Liver (tissue), 9 donors: Measurements from ENCODE around the gene ARHGAP1. TPM values are rescaled to one million over a fixed set of nuclear protein-coding genes. Genes with fewer than 3 reads are reported as not detected.

ENCODE experiments used
- DNase-seq: peaks from one replicate; pipeline ENCODE4 v3.0.0-alpha.2; 2017; ENCODE audit warnings: low spot score
- H3K27ac ChIP-seq, 2 donors: one replicate each; pipeline ENCODE4 v1.7.0; 2013; ENCODE audit warnings: inconsistent platforms in 2 of 2, low read length in 2 of 2, control low read depth in 1 of 2, low read depth in 1 of 2, mild to moderate bottlenecking in 1 of 2
- H3K27me3 ChIP-seq, 4 donors: one replicate each; pipeline versions ENCODE4 v1.6.1 to v1.7.0; 2013; ENCODE audit warnings: low read length in 3 of 4, inconsistent platforms in 1 of 4, mild to moderate bottlenecking in 1 of 4, moderate library complexity in 1 of 4; ENCODE audit not compliant: control insufficient read depth in 4 of 4, insufficient read depth in 4 of 4
- H3K36me3 ChIP-seq, 4 donors: one replicate each; pipeline versions ENCODE4 v1.6.1 to v1.7.0; 2013; ENCODE audit warnings: low read length in 3 of 4, mild to moderate bottlenecking in 3 of 4, low read depth in 1 of 4, moderate library complexity in 1 of 4; ENCODE audit not compliant: control insufficient read depth in 4 of 4, insufficient read depth in 3 of 4
- H3K4me1 ChIP-seq, 4 donors: one replicate each; pipeline versions ENCODE4 v1.6.1 to v1.7.0; 2013; ENCODE audit warnings: low read length in 3 of 4, mild to moderate bottlenecking in 3 of 4, moderate library complexity in 1 of 4; ENCODE audit not compliant: control insufficient read depth in 4 of 4, insufficient read depth in 4 of 4
- H3K4me3 ChIP-seq, 3 donors: one replicate each; pipeline versions ENCODE4 v1.6.1 to v1.7.0; 2013; ENCODE audit warnings: low read length in 3 of 3, control low read depth in 1 of 3, low read depth in 1 of 3, mild to moderate bottlenecking in 1 of 3
- H3K9ac ChIP-seq, 2 donors: one replicate each; pipeline ENCODE4 v1.7.0; 2013; ENCODE audit warnings: low read length in 2 of 2, mild to moderate bottlenecking in 2 of 2, moderate library complexity in 2 of 2, control low read depth in 1 of 2, low read depth in 1 of 2
- H3K9me3 ChIP-seq, 4 donors: one replicate each; pipeline versions ENCODE4 v1.6.1 to v1.7.0; 2013; ENCODE audit warnings: low read length in 3 of 4; ENCODE audit not compliant: control insufficient read depth in 4 of 4
- EGR1 ChIP-seq, 2 donors: IDR thresholded peaks; 2 replicates each; pipeline ENCODE4 v1.6.1; 2016 to 2018; ENCODE audit warnings: antibody characterized with exemption in 2 of 2, low read depth in 2 of 2
- FOXA1 ChIP-seq: IDR thresholded peaks from 2 replicates; pipeline ENCODE4 v1.6.1; 2016; ENCODE audit warnings: antibody characterized with exemption
- FOXA2 ChIP-seq: IDR thresholded peaks from 2 replicates; pipeline ENCODE4 v1.6.1; 2016; ENCODE audit warnings: antibody characterized with exemption
- GABPA ChIP-seq, 2 donors: IDR thresholded peaks in 1 of 2; conservative IDR thresholded peaks in 1 of 2; 2 replicates each; pipeline ENCODE4 v1.6.1; 2016; ENCODE audit warnings: antibody characterized with exemption in 2 of 2, mild to moderate bottlenecking in 1 of 2, moderate library complexity in 1 of 2
- HNF4A ChIP-seq, 2 donors: conservative IDR thresholded peaks; 2 replicates each; pipeline ENCODE4 v1.6.1; 2016; ENCODE audit warnings: antibody characterized with exemption in 2 of 2, mild to moderate bottlenecking in 2 of 2
- HNF4G ChIP-seq: IDR thresholded peaks from 2 replicates; pipeline ENCODE4 v1.6.1; 2016; ENCODE audit warnings: antibody characterized with exemption
- JUND ChIP-seq, 2 donors: IDR thresholded peaks; 2 replicates each; pipeline ENCODE4 v1.6.1; 2016; ENCODE audit warnings: antibody characterized with exemption in 2 of 2
- NR2F2 ChIP-seq: IDR thresholded peaks from 2 replicates; pipeline ENCODE4 v1.6.1; 2016; ENCODE audit warnings: antibody characterized with exemption
- RAD21 ChIP-seq, 2 donors: IDR thresholded peaks; 2 replicates each; pipeline ENCODE4 v1.6.1; 2016; ENCODE audit warnings: antibody characterized with exemption in 2 of 2, mild to moderate bottlenecking in 2 of 2
- RXRA ChIP-seq, 2 donors: IDR thresholded peaks; 2 replicates each; pipeline ENCODE4 v1.6.1; 2017 to 2018; ENCODE audit warnings: antibody characterized with exemption in 2 of 2, mild to moderate bottlenecking in 1 of 2
- SP1 ChIP-seq: IDR thresholded peaks from 2 replicates; pipeline ENCODE4 v1.6.1; 2018; ENCODE audit warnings: antibody characterized with exemption, mild to moderate bottlenecking
- TAF1 ChIP-seq: conservative IDR thresholded peaks from 2 replicates; pipeline ENCODE4 v1.6.1; 2016; ENCODE audit warnings: antibody characterized with exemption, mild to moderate bottlenecking
- YY1 ChIP-seq: IDR thresholded peaks from 2 replicates; pipeline ENCODE4 v1.6.1; 2016; ENCODE audit warnings: antibody characterized with exemption, mild to moderate bottlenecking
- ZBTB33 ChIP-seq: IDR thresholded peaks from 2 replicates; pipeline ENCODE4 v1.6.1; 2016; ENCODE audit warnings: antibody characterized with exemption
- WGBS: extraction: QIAGEN DNeasy Blood & Tissue Kit; methylation state at CpG from one replicate; pipeline ENCODE4 v1.1.7; 2013; 5-methylcytosine and 5-hydroxymethylcytosine counted together
- polyA plus RNA-seq, 2 donors: library from polyadenylated mRNA; stranded (reverse) in 1 of 2; unstranded in 1 of 2; fragments of 200-250 nt in 1 of 2; fragments of >200 nt in 1 of 2; fragmentation: Nextera tagmentation in 1 of 2; extraction: Ambion mirVana in 1 of 2; gene quantifications; one replicate each; pipeline versions ENCODE4 v1.2.1 to v1.2.3, GENCODE V29; 2013 to 2015
- total RNA-seq, 2 donors: library from RNA; depleted of rRNA; stranded (reverse); fragments of >200 nt; gene quantifications; one replicate each; pipeline ENCODE4 v1.2.3, GENCODE V29; 2014
- TF ChIP-seq, protein P1 (sequence below): IDR thresholded peaks from 2 replicates; pipeline ENCODE4 v1.6.1; 2016; ENCODE audit warnings: antibody characterized with exemption
- TF ChIP-seq, protein P2 (sequence below): fragments of 150-350 bp; IDR thresholded peaks from 2 replicates; pipeline ENCODE4 v1.5.1; 2017; ENCODE audit warnings: improper control_type of control experiment, low read depth, low read length; ENCODE audit not compliant: missing input control
- TF ChIP-seq, protein P3 (sequence below): IDR thresholded peaks from 2 replicates; pipeline ENCODE4 v1.6.1; 2016; ENCODE audit warnings: antibody characterized with exemption, mild to moderate bottlenecking
- donor health status: healthy.
- donor health status: healthy.
- donor health status: healthy.
- donor health status: healthy.
- donor health status: healthy.

The ARHGAP1 gene
- total and polyA plus RNA-seq, 4 donors: 10.9 to 21.9 (median 20.1) TPM

DNA sequence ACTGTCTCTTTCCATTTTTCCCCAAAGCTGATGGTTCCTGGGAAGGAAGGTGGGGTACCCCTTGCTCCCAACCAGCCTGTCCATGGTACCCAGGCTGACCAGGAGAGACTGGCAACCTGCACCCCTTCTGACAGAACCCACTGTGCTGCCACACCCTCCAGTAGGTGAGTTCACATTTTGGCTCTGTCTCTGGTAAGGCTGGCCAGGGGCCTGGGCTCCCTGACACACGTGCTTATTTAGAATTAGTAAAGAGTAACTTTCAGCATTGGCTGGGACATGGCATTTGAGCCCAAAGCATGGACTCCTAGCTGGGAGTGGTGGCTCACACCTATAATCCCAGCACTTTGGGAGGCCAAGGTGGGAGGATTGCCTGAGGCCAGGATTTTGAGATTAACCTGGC is 35.1 kb downstream of the ARHGAP1 start:
- no peak for DNase-seq
- peaks cover 0 to 2% (median 0%) of the 10 kb centered on the region in 4 donors for H3K4me1 ChIP-seq
- 88% methylated on average over 1 of the region's 1 CpG for WGBS
- TF ChIP-seq EGR1 (IDR thresholded peaks at IDR 0.05; ENCODE audit: low read depth in 2 of 2) (no peak), NR2F2 (no peak), JUND (IDR thresholded peaks at IDR 0.05) (no peak), SP1 (no peak), GABPA (IDR thresholded peaks at IDR 0.05 in 1 of 2, conservative IDR thresholded peaks at IDR 0.05 in 1 of 2) (no peak), RAD21 (IDR thresholded peaks at IDR 0.05) (no peak), HNF4G (no peak), YY1 (no peak), TAF1 (no peak), RXRA (IDR thresholded peaks at IDR 0.05) (no peak), HNF4A (conservative IDR thresholded peaks at IDR 0.05) (no peak)
- TF ChIP-seq, protein P1, sequence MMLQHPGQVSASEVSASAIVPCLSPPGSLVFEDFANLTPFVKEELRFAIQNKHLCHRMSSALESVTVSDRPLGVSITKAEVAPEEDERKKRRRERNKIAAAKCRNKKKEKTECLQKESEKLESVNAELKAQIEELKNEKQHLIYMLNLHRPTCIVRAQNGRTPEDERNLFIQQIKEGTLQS: no peak
- no peaks in the 10 kb centered on the region for H3K27me3 ChIP-seq
- no peaks in the 10 kb centered on the region for H3K9me3 ChIP-seq
- peaks cover 15 to 74% (median 62%) of the 10 kb centered on the region in 4 donors for H3K36me3 ChIP-seq
- H3K9ac ChIP-seq: no peak overlapping the region
- H3K27ac ChIP-seq: peak overlapping the region in 1 of 2 donors; percentile 11
- H3K4me3 ChIP-seq: no peak overlapping the region

DNA sequence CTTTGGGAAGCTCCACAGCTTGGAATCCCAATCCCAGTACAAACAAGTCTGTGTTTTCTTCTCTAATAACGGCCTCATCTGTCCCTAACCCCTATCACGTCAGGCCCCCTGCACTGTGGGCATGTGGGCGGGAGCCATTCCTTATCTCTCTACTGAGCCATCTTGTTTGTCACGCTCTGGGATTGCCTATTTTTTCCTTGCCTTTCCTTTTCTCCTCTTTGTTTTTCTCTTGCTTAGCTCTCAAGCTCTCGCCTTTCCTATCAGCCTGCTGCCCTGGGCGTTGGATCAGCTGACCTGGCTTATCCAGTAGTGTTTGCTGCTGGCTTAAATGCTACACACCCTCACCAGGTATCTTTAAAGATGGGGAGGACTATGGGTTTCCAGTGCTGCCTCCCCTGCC is 35.8 kb downstream of the ARHGAP1 start:
- Histone ChIP-seq H3K4me1 (peaks cover 0 to 2% (median 2%) of the 10 kb centered on the region in 4 donors), H3K27ac (no peak overlapping the region), H3K27me3 (no peaks in the 10 kb centered on the region), H3K9ac (no peak overlapping the region), H3K36me3 (peaks cover 15 to 76% (median 62%) of the 10 kb centered on the region in 4 donors), H3K9me3 (no peaks in the 10 kb centered on the region), H3K4me3 (no peak overlapping the region)
- no peak for TF ChIP-seq RXRA (IDR thresholded peaks at IDR 0.05)
- TF ChIP-seq HNF4A (conservative IDR thresholded peaks at IDR 0.05): no peak
- no peak for TF ChIP-seq SP1
- TF ChIP-seq, protein P2, sequence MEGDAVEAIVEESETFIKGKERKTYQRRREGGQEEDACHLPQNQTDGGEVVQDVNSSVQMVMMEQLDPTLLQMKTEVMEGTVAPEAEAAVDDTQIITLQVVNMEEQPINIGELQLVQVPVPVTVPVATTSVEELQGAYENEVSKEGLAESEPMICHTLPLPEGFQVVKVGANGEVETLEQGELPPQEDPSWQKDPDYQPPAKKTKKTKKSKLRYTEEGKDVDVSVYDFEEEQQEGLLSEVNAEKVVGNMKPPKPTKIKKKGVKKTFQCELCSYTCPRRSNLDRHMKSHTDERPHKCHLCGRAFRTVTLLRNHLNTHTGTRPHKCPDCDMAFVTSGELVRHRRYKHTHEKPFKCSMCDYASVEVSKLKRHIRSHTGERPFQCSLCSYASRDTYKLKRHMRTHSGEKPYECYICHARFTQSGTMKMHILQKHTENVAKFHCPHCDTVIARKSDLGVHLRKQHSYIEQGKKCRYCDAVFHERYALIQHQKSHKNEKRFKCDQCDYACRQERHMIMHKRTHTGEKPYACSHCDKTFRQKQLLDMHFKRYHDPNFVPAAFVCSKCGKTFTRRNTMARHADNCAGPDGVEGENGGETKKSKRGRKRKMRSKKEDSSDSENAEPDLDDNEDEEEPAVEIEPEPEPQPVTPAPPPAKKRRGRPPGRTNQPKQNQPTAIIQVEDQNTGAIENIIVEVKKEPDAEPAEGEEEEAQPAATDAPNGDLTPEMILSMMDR: no peak
- TF ChIP-seq ZBTB33: no peak
- TF ChIP-seq FOXA2: no peak
- TF ChIP-seq, protein P3, sequence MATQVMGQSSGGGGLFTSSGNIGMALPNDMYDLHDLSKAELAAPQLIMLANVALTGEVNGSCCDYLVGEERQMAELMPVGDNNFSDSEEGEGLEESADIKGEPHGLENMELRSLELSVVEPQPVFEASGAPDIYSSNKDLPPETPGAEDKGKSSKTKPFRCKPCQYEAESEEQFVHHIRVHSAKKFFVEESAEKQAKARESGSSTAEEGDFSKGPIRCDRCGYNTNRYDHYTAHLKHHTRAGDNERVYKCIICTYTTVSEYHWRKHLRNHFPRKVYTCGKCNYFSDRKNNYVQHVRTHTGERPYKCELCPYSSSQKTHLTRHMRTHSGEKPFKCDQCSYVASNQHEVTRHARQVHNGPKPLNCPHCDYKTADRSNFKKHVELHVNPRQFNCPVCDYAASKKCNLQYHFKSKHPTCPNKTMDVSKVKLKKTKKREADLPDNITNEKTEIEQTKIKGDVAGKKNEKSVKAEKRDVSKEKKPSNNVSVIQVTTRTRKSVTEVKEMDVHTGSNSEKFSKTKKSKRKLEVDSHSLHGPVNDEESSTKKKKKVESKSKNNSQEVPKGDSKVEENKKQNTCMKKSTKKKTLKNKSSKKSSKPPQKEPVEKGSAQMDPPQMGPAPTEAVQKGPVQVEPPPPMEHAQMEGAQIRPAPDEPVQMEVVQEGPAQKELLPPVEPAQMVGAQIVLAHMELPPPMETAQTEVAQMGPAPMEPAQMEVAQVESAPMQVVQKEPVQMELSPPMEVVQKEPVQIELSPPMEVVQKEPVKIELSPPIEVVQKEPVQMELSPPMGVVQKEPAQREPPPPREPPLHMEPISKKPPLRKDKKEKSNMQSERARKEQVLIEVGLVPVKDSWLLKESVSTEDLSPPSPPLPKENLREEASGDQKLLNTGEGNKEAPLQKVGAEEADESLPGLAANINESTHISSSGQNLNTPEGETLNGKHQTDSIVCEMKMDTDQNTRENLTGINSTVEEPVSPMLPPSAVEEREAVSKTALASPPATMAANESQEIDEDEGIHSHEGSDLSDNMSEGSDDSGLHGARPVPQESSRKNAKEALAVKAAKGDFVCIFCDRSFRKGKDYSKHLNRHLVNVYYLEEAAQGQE: no peak
- TF ChIP-seq FOXA1: no peak
- no peak for TF ChIP-seq EGR1 (IDR thresholded peaks at IDR 0.05; ENCODE audit: low read depth in 2 of 2)
- DNase-seq: no peak
- WGBS: 83% methylated on average over 6 of the region's 6 CpGs
